Mononuclear cell (primary cell): Measurements from ENCODE around the gene NTNG1. TPM values are rescaled to one million over a fixed set of nuclear protein-coding genes. Genes with fewer than 3 reads are reported as not detected.

Source experiments
- H3K27me3 ChIP-seq: 2 replicates; pipeline ENCODE4 v1.6.0; 2011; ENCODE audit warnings: low read length, control low read depth; ENCODE audit not compliant: insufficient read depth
- H3K4me1 ChIP-seq: 2 replicates; pipeline ENCODE4 v1.5.1; 2011; ENCODE audit warnings: mild to moderate bottlenecking, low read length, control low read depth; ENCODE audit not compliant: insufficient read depth
- H3K4me3 ChIP-seq: 2 replicates; pipeline ENCODE4 v1.5.1; 2011; ENCODE audit warnings: mild to moderate bottlenecking, low read length, moderate library complexity
- H3K9me3 ChIP-seq: 2 replicates; pipeline ENCODE4 v1.5.1; 2011; ENCODE audit warnings: low read depth, mild to moderate bottlenecking, control low read depth, low read length
- total RNA-seq: library from RNA; depleted of rRNA; stranded (reverse); fragments of >200 nt; gene quantifications from one replicate; pipeline ENCODE4 v1.2.3, GENCODE V29; 2012

Gene NTNG1
- total RNA-seq, 1 donor: 1.6 TPM

- no peaks in the 10 kb centered on the region for H3K27me3 ChIP-seq
- H3K9me3 ChIP-seq: no peaks in the 10 kb centered on the region
- no peaks in the 10 kb centered on the region for H3K4me1 ChIP-seq
- no peak overlapping the region for H3K4me3 ChIP-seq
Observed at GRCh38 chr1:107342768-107343167, 201.9 kb downstream of the NTNG1 start.

- Histone ChIP-seq H3K27me3 (no peaks in the 10 kb centered on the region), H3K4me3 (no peak overlapping the region), H3K4me1 (no peaks in the 10 kb centered on the region), H3K9me3 (no peaks in the 10 kb centered on the region)
Observed at GRCh38 chr1:107343601-107344000, 202.8 kb downstream of the NTNG1 start.

GRCh38 chr1:107344268-107344760 is 203.5 kb downstream of the NTNG1 start:
- no peak overlapping the region for H3K4me3 ChIP-seq
- H3K9me3 ChIP-seq: no peaks in the 10 kb centered on the region
- H3K27me3 ChIP-seq: no peaks in the 10 kb centered on the region
- no peaks in the 10 kb centered on the region for H3K4me1 ChIP-seq

GRCh38 chr1:107344836-107345235 is 204.0 kb downstream of the NTNG1 start:
- no peaks in the 10 kb centered on the region for H3K9me3 ChIP-seq
- no peak overlapping the region for H3K4me3 ChIP-seq
- H3K4me1 ChIP-seq: no peaks in the 10 kb centered on the region
- H3K27me3 ChIP-seq: no peaks in the 10 kb centered on the region

GRCh38 chr1:107352850-107353249 is 212.0 kb downstream of the NTNG1 start:
- Histone ChIP-seq H3K27me3 (no peaks in the 10 kb centered on the region), H3K4me1 (no peaks in the 10 kb centered on the region), H3K9me3 (no peaks in the 10 kb centered on the region), H3K4me3 (no peak overlapping the region)

- Histone ChIP-seq H3K4me1 (no peaks in the 10 kb centered on the region), H3K4me3 (no peak overlapping the region), H3K27me3 (no peaks in the 10 kb centered on the region), H3K9me3 (no peaks in the 10 kb centered on the region)
Observed at GRCh38 chr1:107357376-107357775, 216.5 kb downstream of the NTNG1 start.

- Histone ChIP-seq H3K4me1 (no peaks in the 10 kb centered on the region), H3K4me3 (no peak overlapping the region), H3K9me3 (no peaks in the 10 kb centered on the region), H3K27me3 (no peaks in the 10 kb centered on the region)
Observed at GRCh38 chr1:107358619-107359327, 217.9 kb downstream of the NTNG1 start.

GRCh38 chr1:107359472-107360241 is 218.8 kb downstream of the NTNG1 start:
- H3K4me1 ChIP-seq: no peaks in the 10 kb centered on the region
- no peak overlapping the region for H3K4me3 ChIP-seq
- H3K27me3 ChIP-seq: no peaks in the 10 kb centered on the region
- H3K9me3 ChIP-seq: no peaks in the 10 kb centered on the region

- Histone ChIP-seq H3K4me1 (no peaks in the 10 kb centered on the region), H3K9me3 (no peaks in the 10 kb centered on the region), H3K27me3 (no peaks in the 10 kb centered on the region), H3K4me3 (no peak overlapping the region)
Observed at GRCh38 chr1:107362468-107363140, 221.8 kb downstream of the NTNG1 start.

- H3K9me3 ChIP-seq: no peaks in the 10 kb centered on the region
- no peaks in the 10 kb centered on the region for H3K4me1 ChIP-seq
- H3K27me3 ChIP-seq: no peaks in the 10 kb centered on the region
- H3K4me3 ChIP-seq: no peak overlapping the region
Observed at GRCh38 chr1:107363154-107363553, 222.3 kb downstream of the NTNG1 start.

GRCh38 chr1:107365527-107366240 is 224.8 kb downstream of the NTNG1 start:
- Histone ChIP-seq H3K9me3 (no peaks in the 10 kb centered on the region), H3K4me1 (no peaks in the 10 kb centered on the region), H3K4me3 (no peak overlapping the region), H3K27me3 (no peaks in the 10 kb centered on the region)

- Histone ChIP-seq H3K27me3 (peaks cover 3% of the 10 kb centered on the region), H3K4me1 (no peaks in the 10 kb centered on the region), H3K9me3 (no peaks in the 10 kb centered on the region), H3K4me3 (no peak overlapping the region)
Observed at GRCh38 chr1:107378426-107378825, 237.6 kb downstream of the NTNG1 start.

- Histone ChIP-seq H3K4me1 (no peaks in the 10 kb centered on the region), H3K27me3 (peaks cover 3% of the 10 kb centered on the region), H3K9me3 (no peaks in the 10 kb centered on the region), H3K4me3 (no peak overlapping the region)
Observed at GRCh38 chr1:107378866-107379265, 238.0 kb downstream of the NTNG1 start.

- H3K27me3 ChIP-seq: peaks cover 2% of the 10 kb centered on the region
- no peaks in the 10 kb centered on the region for H3K4me1 ChIP-seq
- H3K4me3 ChIP-seq: no peak overlapping the region
- no peaks in the 10 kb centered on the region for H3K9me3 ChIP-seq
Observed at GRCh38 chr1:107379826-107380225, 239.0 kb downstream of the NTNG1 start.
